ENCODE results near the gene MYBPC2.
"Not testable (repeated sequence)": the region's sequence is repeated elsewhere in the genome, so short reads cannot be mapped to it uniquely, and the experiment has no call there.

Gene MYBPC2

GRCh38 chr19:50430888-50431342 lies 1.8 kb upstream of the MYBPC2 start:
- no peak for DNase-seq

DNA sequence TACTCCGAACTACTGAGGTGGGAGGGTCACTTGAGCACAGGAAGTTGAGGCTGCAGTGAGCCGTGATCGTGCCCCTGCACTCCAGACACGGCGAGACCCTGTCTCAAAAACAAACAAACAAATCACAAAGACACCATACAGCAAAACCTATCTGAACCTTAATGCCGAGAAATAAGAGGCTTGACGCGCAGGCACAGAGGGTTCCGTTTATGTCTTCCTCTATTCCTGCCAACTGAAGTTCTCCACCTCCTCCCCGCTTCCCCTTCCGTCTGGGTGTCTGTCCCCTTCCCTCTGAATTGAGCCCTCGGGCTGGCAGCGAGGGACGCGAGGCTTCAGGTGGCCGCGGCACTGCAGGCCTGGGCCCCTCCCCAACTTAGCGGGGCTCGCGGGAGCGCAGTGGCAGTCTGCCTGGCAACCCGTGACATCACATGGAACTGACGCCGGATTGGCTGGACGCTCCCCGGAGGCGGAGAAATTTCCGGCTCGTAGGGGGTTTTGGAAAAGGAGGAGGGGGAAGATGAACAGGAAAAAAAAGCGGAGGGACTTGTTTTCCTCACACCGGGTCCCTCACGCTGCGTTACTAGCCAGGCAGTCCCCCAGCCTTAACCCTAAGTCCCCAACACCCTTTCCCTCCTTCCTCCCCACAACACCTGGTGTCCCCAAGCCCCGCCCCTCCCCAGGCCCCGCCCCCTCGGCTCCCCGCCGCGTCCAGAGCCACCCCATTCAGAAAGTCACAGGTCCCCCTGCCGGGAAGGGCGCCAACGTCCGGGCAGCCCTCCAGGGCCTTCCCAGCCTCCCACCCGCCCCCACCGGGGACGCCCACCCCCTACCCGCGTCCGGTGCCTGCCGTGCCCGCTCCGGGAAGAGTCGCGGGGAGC lies 1.1 kb upstream of the MYBPC2 start:
- peak; percentile 96 for DNase-seq

DNA sequence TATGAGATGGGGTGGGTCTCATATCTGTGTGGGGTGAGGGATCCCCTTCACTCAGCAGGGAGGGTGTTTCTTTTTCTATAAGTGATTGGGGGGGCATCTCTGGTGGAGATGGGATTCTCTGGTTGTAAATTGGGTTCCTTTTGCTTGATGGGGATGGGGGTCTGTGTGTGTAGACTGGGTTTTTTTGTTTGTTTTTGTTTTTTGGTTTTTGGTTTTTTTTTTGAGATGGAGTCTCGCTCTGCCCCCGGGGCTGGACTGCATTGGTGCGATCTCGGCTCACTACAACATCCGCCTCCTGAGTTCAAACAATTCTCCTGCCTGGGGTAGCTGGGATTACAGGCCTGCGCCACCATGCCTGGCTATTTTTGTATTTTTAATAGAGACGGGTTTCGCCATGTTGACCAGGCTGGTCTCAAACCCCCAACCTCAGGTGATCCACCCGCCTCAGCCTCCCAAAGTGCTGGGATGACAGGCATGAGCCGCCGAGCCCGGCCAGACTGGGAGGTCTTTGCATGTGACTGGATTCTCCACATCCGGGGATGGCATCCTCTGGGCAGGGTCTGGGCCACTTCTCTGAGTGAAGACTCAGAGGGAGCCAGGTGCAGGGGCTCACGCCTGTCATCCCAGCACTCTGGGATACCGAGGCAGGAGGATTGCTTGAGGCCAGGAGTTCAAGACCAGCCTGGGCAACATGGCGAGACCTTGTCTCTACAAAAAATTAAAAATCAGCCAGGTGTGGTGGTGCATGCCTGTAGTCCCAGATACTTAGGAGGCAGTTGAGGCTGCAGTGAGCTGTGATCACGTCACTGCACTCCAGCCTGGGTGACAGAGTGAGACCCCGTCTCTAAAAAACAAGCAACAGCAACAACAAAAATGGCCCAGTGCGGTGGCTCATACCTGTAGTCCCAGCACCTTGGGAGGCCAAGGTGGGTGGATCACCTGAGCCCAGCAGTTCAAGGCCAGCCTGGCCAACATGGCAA lies 799 bp downstream of the MYBPC2 start:
- DNase-seq, result no peak

GRCh38 chr19:50434525-50434924 lies 1.8 kb downstream of the MYBPC2 start:
- DNase-seq, result no peak

- no peak for DNase-seq
These were observed 2.5 kb downstream of the MYBPC2 start for GRCh38 chr19:50435221-50435620.

DNA sequence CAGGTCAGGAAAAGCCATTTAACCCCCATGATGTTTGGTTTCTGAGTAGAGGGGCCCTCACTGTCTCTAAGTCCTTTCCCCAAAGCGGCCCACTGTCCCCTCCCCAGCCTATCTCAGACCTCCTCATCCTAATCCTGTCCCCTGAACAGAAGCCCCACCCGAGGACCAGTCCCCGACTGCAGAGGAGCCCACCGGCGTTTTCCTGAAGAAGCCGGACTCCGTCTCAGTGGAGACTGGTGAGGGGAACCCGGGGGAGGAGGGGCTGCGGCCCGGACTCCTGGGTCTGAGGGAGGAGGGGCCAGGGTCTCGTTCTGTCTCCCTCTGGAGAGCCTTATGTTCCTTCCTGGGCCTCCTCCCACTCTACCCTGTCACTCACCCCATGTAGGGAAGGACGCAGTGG lies 2.9 kb downstream of the MYBPC2 start:
- DNase-seq, result no peak

DNA sequence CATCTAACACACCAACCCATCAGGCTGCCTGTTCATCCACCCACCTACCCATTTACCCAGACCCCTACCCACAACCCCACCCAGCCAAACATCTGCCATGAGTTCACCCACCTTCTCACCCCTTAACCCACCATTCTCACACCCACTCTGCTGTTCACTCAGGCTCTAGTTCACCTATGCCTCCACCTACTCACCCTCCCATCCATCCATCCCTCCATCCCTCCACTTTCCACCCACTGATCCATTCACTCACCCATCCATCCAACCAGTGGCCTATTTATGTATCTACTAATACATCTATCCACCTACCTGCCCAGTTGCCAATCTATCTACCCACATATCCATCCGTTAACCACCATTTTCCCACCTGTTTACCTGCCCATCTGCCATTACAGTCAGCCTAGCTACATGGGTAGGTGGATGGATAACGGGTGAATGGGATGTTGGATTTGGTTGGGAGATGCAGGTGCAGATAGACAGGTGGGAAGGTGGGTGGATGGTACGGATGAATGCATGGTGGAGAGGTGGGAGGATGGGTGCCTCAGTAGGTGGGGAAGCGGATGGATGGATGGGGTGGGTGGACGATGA lies 5.3 kb downstream of the MYBPC2 start:
- no peak for DNase-seq

GRCh38 chr19:50439130-50439529 lies 6.4 kb downstream of the MYBPC2 start:
- not testable (repeated sequence) for DNase-seq

DNA sequence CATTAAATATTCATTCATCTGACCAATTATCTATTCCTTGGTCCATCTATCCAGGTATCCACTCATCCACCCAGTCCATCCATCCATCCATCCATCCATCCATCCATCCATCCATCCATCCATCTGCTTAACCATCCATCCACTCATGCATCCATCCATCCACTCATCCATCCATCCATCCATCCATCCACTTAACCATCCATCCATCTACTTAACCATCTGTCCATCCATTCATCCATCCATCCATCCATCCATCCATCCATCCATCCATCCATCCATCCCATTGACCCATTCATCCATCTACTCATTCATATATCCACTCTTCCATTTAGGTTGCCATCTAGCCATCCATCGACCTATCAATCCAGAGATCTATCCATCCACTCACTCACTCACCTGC lies 11.4 kb downstream of the MYBPC2 start:
- DNase-seq, result no peak

DNA sequence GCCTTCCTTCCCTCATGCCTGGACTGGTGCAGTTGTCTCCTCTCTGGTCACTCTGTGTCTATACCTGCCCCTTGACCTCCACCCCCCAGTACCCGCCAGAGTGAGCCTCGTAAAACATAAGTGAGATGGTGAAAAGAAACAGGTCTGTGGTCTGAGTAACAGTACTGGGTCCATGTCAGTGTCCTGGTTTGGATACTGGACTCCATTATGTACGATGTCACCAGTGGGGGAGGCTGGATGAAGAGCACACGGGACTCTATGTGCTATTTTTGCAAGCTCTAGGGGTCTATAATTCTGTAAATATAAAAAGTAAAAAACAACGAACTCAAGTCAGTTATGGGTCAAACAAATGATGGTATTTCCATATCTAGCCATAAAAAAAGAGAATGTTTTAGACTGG lies 14.4 kb downstream of the MYBPC2 start:
- DNase-seq, result no peak

- no peak for DNase-seq
These were observed 15.1 kb downstream of the MYBPC2 start for GRCh38 chr19:50447750-50448149.

DNA sequence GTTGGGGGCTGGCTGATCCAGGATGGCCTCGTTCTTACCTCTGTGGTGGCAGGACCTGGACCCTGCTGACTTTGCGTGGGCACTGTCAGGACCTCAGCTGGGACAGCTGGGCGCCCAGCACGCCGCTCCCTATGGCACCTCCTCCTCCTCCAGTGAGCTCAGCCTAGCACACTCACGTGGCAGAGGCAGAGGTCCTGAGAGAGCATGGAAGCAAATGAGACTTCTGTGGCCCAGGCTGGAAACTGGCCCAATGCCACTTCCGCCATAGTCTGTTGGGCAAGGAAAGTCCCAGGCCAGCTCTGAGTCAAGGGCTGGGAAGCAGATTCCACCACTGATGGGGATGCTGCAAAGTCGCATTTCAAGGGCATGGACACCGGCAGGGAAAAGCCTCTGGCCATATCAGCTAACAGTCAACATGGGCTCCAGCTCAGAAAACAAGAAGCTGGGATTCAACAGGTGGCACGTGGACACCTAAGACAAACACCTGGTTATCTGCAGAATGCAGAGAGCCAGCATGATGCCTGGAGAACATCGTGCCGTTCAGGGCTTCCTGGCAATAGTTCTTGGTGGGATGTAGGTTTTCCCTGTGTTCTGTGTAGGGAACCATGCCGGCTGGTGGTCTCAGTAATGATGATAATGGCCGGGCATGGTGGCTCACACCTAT lies 16.7 kb downstream of the MYBPC2 start:
- DNase-seq, result no peak

GRCh38 chr19:50450369-50451222 lies 17.9 kb downstream of the MYBPC2 start:
- DNase-seq, result no peak

DNA sequence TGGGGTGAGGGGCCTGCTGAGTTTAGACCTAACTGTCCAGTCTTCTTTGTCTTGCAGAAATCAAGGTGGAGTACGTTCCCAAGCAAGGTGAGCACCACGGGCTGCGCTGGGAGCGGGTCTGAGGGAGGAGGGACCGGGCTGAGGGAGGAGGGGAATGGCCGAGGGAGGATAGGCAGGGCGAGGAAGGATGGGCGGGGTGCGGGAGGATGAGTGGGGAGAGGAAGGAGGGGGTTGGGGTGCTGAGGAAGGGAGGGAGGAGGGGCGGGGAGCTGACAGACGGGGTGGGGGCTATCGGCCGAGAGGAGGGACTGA lies 18.5 kb downstream of the MYBPC2 start:
- no peak for DNase-seq

DNA sequence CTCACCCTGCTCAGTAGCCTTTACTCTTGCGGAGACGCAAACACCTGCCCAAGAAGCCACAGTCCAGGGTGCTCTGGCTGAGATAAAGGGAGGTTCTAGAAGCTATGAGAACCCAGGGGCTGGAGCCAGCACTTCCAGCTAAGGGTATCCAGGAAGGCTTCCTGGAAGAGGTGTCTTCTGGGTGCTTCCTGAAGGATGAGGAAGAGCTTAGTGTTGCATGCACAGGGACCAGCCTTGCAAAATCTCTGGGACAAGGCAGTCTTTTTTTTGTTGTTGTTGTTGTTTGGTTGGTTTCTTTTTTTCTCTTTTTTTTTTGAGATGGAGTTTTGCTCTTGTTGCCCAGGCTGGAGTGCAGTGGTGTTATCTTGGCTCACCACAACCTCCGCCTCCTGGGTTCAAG lies 20.6 kb downstream of the MYBPC2 start:
- DNase-seq, result no peak

DNA sequence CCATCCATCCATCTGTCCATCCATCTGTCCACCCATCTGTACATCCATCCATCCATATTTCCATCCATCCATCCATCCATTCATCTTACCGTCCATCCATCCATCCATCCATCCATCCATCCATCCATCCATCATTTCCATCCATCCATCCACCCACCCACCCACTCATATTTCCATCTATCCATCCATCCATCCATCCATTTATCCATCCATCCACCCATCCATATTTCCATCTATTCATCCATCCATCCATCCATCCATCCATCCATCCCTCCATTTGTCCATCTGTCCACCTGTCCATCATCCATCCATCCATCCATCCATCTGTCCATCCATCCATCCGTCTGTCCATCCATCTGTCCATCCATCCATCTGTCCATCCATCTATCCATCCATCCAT lies 23.3 kb downstream of the MYBPC2 start:
- no peak for DNase-seq

- no peak for DNase-seq
These were observed 24.6 kb downstream of the MYBPC2 start for GRCh38 chr19:50457300-50457699.

DNA sequence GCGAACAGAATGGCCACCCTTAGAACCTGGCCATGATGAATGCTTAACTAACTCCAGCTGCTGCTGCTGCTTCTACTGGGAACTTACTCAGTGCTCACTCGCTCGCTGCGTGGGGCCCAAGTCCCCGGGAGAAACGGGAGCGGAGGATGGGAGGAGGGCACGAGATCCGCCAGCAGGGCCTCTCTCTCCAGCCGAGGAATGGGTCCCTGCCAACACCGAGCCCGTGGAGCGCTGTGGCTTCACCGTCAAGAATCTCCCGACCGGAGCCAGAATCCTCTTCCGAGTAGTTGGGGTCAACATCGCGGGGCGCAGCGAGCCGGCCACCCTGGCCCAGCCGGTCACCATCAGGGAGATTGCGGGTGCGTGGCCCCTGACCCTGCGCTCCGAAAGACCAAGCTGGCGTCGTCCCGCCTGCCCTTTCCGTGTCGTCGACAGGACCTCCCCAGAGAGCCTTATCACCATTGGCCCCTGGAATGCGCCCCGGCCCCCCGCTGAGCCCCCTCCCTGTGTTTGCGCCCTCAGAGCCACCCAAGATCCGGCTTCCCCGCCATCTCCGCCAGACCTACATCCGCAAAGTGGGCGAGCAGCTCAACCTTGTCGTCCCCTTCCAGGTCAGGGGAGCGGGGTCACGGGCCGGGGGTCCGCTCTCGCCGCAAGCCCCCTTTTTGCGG lies 25.8 kb downstream of the MYBPC2 start:
- no peak for DNase-seq

DNA sequence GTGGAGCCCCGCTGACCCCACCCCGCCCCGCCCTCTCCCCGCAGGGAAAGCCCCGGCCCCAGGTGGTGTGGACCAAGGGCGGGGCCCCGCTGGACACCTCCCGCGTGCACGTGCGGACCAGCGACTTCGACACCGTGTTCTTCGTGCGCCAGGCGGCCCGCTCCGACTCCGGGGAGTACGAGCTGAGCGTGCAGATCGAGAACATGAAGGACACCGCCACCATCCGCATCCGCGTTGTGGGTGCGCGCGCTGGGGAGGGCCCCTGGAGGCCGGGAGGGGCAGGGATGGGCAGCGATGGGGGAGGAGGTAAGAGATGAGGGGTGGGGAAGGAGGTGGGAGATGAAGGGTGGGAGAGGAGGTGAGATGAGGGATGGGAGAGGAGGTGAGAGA lies 26.4 kb downstream of the MYBPC2 start:
- no peak for DNase-seq

- no peak for DNase-seq
These were observed 26.9 kb downstream of the MYBPC2 start for GRCh38 chr19:50459638-50460037.

DNA sequence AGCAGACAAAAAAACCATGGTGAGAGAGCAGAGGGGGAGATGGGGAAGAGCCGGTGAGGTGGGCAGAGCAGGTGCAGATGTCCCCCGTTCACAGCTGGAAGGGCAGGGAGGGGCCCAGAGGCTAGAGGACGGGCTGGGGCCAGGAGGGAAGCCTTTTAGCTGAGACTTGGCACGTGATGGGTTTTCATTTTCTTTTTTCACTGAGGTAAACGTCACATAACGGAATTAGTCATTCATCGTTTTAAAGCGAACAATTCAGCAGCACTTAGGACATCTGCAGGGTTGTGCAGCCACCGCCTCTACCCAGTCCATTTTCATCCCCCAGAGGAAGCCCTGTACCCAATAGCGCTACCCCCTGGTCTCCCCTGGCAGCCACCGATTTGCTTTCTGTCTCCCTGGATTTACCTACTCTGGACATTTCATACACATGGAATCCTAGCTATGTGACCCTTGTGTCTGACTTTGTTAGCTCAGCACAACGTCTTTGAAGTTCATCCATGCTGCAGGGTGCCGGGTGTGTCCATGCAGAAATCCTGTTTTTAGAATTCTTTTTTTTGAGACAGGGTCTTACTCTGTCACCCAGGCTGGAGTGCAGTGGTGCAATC lies 27.6 kb downstream of the MYBPC2 start:
- no peak for DNase-seq

Measured in activated effector memory CD4-positive, alpha-beta T cell treated with anti-CD3 and anti-CD28 coated beads, Interleukin-2, amount 50 U/mL, for 16 hours (primary cell).